HG02763 (cell line): ENCODE results near the gene VRTN.
"Not testable (repeated sequence)": the region's sequence is repeated elsewhere in the genome, so short reads cannot be mapped to it uniquely, and the experiment has no call there.

Experiments
- ATAC-seq: cut with Tn5 transposase; IDR thresholded peaks from one replicate; pipeline ENCODE4 v1.9.1; 2021; ENCODE audit warnings: mild to moderate bottlenecking, moderate library complexity; ENCODE audit not compliant: unreplicated experiment

The VRTN gene

GRCh38 chr14:74348241-74348734 is at the start of gene VRTN:
Gene VRTN (plus strand): TSS chr14:74348471. CDS start chr14:74356784, 8,313 bp downstream.
- ATAC-seq, result no peak

- ATAC-seq, result no peak
Observed at GRCh38 chr14:74299061-74299545, 49.2 kb upstream of the VRTN start.

DNA sequence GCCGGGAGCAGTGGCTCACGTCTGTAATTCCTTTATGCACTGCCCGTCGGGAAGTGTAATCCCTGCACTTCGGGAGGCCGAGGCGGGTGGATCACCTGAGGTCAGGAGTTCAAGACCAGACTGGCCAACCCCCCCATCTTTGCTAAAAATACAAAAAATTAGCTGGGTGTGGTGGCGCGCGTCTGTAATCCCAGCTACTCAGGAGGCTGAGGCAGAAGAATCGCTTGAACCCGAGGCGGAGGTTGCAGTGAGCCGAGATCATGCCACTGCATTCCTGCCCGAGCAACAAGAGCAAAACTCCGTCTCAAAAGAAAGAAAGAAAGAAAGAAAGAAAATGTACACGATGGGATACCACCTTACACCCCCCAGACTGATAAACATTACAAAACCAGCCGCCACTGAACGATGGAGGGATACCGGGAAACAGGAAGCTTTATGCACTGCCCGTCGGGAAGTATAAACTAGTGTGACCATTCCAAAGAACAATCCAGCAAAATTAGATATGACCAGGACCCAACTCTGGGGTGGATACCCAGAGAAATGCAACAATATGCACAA is 46.6 kb upstream of the VRTN start:
- ATAC-seq, result no peak

DNA sequence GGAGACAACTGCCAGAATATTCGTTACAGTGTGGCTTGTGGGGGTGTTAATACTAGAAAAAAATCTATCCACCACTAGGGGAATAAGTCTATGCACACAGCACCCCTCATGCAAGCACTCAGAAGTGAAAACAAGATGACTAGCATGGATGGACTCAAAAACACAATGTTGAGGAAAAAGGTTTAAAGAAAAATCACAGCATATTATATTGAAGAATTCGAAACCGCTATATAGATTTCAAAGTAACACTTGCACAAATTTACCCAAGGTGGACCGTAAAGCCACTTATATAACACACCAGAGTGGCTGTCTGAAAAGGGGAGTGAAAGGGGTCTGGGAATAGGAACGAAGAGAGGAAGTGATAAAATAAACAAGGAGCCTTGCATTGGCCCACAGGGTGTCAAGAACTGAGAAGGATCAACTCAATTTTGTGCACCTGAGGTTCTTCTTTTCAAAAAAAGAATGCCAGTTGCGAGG is 46.1 kb upstream of the VRTN start:
- peak; percentile 3 for ATAC-seq

DNA sequence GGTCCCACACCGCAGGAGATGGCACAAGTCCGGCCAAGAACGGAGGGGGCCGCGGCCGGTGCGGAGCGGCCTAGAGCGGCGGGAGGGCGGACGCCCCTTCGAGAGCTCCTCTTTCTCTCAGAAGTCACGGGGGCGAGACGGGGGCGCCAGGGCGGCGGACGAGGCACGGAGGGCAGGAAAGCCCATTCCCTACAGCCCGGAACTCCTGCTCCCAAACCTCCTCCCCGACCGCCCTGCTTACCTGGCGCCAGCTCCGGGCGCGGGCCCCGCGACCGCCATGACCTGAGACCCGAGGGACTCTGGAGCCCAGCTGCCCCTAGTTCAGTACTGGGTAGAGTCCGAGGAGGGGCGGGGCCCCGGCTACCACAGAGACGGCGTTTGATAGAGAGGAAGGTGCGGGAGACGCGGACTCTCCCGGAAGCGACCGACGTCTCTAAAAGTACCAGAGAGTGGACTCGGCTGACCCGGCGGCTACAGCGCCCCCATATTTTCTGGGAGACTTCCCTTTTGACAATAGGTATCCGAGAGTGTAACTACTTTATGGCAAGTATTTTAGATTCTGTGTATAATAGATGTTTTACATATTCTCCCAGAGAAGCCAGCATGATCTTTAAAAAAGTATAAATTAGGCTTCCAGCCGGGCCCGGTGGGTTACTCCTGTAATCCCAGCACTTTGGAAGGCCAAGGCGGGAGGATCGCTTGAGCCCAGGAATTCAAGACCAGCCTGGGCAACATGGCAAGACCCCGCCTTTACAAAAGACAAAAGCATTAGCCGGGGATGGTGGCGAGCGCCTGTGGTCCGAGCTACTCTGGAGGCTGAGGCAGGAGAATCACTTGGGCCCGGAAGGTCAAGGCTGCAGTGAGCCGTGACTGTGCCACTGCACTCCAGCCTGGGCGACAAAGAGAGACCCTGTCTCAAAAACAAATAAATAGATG is 45.4 kb upstream of the VRTN start, which contains the start of gene ABCD4:
ABCD4 (minus strand) TSS at position 301 of the 936 bp plus-strand sequence; CDS start at position 279, 22 bp downstream.
- peak; percentile 97 for ATAC-seq

- no peak for ATAC-seq
Observed at GRCh38 chr14:74308695-74309094, 39.6 kb upstream of the VRTN start.

DNA sequence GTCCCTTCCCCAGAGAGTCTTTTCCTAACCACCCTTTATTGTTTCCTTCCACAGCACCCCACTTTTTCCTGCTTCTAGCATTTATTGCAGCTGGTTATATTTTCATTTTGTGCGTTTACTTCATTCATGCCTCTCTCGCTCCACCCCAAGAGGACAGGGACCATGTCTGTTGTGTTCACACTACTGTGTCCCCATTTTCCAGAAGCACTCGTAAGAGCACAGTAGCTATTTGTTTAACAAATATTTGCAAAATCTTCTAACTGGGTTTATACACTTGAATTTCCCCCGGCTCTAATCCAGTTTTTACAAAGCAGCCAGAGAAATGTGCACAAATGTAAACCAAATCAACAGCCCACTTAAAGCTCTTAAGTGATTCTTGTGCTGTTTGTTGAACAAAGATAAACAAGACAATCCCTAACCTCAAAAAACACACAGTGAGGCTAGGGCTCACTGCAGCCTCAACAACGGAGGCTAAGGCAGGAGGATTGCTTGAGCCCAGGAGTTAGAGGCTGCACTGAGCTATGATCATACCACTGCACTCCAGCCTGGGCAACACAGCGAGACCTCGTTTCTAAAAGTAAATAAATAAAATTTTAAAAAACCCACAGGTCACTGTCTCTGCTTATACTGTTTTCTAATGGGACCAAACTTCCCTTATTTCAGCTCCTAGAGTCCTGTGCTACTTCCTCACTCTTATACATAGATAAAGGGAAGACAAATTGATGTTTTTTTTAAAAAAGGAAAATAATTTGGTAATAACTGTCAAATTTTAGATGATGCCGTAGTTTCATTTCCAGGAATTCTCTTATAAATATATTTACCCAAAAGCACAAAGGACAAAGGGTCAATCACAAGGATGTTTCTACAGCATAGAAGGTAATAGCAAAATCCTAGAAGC is 38.9 kb upstream of the VRTN start:
- ATAC-seq, result no peak

- ATAC-seq, result no peak
Observed at GRCh38 chr14:74312161-74312560, 36.1 kb upstream of the VRTN start.

GRCh38 chr14:74313601-74314000 is 34.7 kb upstream of the VRTN start:
- no peak for ATAC-seq

DNA sequence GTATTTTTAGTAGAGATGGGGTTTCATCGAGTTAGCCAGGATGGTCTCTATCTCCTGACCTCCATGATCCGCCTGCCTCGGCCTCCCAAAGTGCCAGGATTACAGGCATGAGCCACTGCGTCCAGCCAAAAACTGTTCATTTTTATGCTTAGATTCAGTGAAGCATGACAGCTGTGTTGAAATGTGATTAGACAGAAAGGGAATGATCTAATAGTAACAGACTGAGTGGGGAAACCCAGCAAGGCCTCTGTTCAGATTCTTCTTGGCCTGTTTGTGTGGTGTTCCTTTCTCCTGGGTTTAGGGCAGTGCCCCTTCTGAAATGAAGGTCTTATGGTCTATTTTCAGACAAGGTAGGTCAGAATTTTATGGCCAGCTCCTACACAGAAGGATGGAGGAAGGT is 33.7 kb upstream of the VRTN start:
- no peak for ATAC-seq

DNA sequence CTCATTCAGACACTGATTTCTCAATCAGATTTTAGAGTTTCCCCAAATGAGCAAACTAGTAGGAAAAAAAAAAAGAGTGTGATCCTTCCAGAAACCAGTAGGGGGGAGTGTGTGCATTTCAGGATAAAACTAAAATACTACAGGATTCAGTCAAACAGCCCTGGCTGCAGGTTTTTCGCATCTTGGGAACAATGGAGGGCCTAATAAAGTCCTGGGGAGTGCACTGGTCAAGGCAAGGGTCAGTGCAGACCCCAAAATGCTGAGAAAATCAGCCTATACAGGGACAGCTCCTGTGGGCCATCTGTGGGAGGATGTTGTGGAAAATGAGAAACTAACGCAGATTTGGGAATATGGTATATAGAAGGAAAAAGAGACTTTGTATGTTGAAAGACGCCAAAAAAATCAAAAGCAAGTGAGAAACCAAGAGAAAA is 23.3 kb upstream of the VRTN start:
- ATAC-seq, result no peak

- ATAC-seq, result no peak
Observed at GRCh38 chr14:74325446-74325845, 22.8 kb upstream of the VRTN start.

DNA sequence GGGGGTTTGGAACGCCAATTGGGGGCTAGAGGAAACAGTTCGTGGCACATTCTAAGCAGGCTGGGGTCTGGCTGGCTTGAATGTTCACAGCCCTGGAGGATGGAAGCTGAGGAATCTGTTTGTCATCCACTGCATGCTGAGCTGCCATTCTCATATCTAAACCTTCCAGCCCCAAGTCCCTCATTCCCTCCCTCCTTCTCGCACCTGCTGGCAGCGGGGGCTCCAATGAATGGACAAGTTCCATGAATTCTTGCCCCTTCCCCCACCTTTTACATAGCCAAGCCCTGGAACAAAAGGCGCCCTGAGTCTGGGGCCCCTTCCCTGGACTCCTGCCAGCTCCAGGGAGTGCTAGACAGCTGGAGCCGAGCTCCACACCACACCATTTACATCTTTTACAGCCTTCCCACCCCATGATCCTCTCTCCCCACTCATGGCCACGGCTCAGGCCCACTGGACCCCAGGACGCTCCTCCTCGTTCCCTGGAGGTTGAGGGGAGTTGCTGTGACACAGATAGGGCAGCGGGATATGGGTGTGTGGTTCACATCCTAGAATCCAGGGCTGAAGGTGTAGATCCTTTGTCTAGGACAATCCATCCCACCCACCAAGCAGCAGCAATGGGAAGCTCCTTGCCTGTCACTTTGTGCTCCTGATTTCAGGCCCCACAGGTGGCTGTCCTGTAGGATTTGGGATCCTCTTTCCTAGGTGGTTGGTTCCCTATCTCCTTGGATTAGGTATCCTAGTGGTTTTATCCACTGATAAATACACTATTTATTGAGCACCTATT is 21.7 kb upstream of the VRTN start:
- ATAC-seq, result no peak

DNA sequence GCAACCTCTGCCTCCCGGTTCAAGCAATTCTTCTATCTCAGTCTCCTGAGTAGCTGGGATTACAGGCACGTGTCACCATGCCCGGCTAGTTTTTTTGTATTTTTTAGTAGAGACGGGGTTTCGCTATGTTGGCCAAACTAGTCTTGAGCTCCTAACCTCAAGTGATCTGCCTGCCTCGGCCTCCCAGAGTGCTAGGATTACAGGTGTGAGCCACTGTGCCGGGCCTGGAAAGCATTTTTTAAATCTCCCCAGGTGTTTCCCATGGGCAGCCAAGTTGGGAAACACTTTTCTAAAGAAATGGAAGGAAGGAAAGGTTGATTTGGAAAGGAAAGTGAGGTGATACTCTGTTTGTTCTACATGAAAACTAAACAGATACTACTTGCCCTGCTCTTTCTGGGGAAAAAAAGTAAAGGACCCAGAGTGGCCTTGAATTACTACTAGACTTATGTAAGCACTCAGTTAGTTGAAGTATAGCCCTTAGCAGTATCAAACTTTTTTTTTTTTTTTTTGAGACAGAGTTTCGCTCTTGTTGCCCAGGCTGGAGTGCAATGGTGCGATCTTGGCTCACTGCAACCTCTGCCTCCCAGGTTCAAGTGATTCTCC is 18.2 kb upstream of the VRTN start:
- not testable (repeated sequence) for ATAC-seq

DNA sequence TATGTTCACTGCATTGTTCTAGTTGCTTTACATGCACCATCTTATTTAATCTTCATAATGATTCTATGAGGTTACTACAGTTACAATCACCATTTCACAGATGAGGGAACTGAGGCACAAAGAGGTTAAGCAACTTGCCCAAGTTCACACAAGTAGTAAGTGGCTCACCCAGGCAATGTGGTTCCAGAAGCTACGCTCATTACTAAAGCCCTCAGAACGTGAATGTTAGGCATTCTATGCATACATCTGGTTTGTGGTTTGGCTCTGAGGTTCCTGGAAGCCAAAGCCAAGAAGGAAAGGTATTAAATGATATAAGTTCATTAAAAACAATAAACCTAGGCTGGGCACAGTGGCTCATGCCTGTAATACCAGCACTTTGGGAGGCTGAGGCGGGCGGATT is 14.4 kb upstream of the VRTN start:
- ATAC-seq, result no peak

DNA sequence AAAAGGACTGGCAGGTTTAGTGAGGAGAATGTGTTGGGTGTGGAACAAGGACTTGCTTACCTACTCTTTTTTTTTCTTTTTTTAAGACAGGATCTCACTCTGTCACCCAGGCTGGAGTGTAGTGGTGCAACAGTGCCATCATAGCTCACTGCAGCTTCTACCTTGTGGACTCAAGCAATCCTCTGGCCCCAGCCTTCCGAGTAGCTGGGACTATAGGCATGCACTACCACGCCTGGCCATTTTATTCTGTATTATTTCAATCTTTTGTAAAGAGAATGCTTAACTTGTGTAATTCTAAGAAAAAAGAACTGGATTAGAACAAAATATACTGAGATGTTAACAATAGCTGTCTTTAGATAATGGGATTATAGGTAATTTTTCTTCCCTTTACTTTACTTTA is 1.9 kb upstream of the VRTN start:
- ATAC-seq, result no peak

GRCh38 chr14:74347097-74347794 is 1.0 kb upstream of the VRTN start:
- ATAC-seq, result no peak

GRCh38 chr14:74347795-74348100 is 523 bp upstream of the VRTN start:
- no peak for ATAC-seq
